Fibroblast of skin of right biceps (primary cell): ENCODE data around the gene ZNF776.
A peak's percentile ranks its signal among the peaks of the same experiment; 100 is the strongest.
"Not testable (repeated sequence)": the region's sequence is repeated elsewhere in the genome, so short reads cannot be mapped to it uniquely, and the experiment has no call there.

Experiments
- DNase-seq: peaks from one replicate; pipeline ENCODE4 v3.0.0-alpha.2; 2013

The ZNF776 gene

GRCh38 chr19:57779220-57779845 is 32.7 kb downstream of the ZNF776 start:
- DNase-seq, result peak; percentile 11

- DNase-seq, result no peak
Observed at GRCh38 chr19:57786286-57786685, 39.7 kb downstream of the ZNF776 start.

- no peak for DNase-seq
Observed at GRCh38 chr19:57786906-57787305, 40.3 kb downstream of the ZNF776 start.

- no peak for DNase-seq
Observed at GRCh38 chr19:57788114-57788692, 41.6 kb downstream of the ZNF776 start.

GRCh38 chr19:57789288-57789687 is 42.7 kb downstream of the ZNF776 start:
- DNase-seq, result no peak

GRCh38 chr19:57796580-57796979 is 50.0 kb downstream of the ZNF776 start:
- not testable (repeated sequence) for DNase-seq

- DNase-seq, result no peak
Observed at GRCh38 chr19:57800696-57801095, 54.1 kb downstream of the ZNF776 start.

- DNase-seq, result no peak
Observed at GRCh38 chr19:57802269-57802668, 55.7 kb downstream of the ZNF776 start.

GRCh38 chr19:57803265-57803593 is 56.6 kb downstream of the ZNF776 start:
- no peak for DNase-seq

GRCh38 chr19:57803594-57804325 is 57.1 kb downstream of the ZNF776 start:
- DNase-seq, result peak; percentile 99

- no peak for DNase-seq
Observed at GRCh38 chr19:57807541-57807940, 60.9 kb downstream of the ZNF776 start.
